Kidney (tissue), 14 donors: Measurements from ENCODE around the gene ACP2. TPM values are rescaled to one million over a fixed set of nuclear protein-coding genes. Genes with fewer than 3 reads are reported as not detected.

ENCODE experiments used
- DNase-seq, 5 donors: peaks; one replicate each; pipeline ENCODE4 v3.0.0-alpha.2; 2013 to 2020
- FAIRE-seq: peaks from 2 replicates; lab custom pipeline; 2012; peaks lifted over from hg19 to GRCh38; lab: Jason Lieb, UNC
- H3K27ac ChIP-seq, 2 donors: one replicate each; pipeline ENCODE4 v1.7.0; 2013; ENCODE audit warnings: low read depth in 2 of 2, low read length in 2 of 2, inconsistent platforms in 1 of 2
- H3K27me3 ChIP-seq: one replicate; pipeline ENCODE4 v1.7.1; 2013; ENCODE audit warnings: low read length, inconsistent platforms; ENCODE audit not compliant: control insufficient read depth, insufficient read depth
- H3K36me3 ChIP-seq, 3 donors: one replicate each; pipeline versions ENCODE4 v1.7.0 to v1.7.1; 2013; ENCODE audit warnings: low read length in 3 of 3, control low read depth in 1 of 3, inconsistent platforms in 1 of 3; ENCODE audit not compliant: insufficient read depth in 3 of 3, control insufficient read depth in 2 of 3
- H3K4me1 ChIP-seq, 3 donors: one replicate each; pipeline versions ENCODE4 v1.7.0 to v1.7.1; 2013; ENCODE audit warnings: low read length in 3 of 3, inconsistent platforms in 1 of 3, low read depth in 1 of 3; ENCODE audit not compliant: control insufficient read depth in 2 of 3, insufficient read depth in 2 of 3
- H3K4me3 ChIP-seq, 3 donors: one replicate each; pipeline versions ENCODE4 v1.7.0 to v1.8.1; 2013; ENCODE audit warnings: low read length in 3 of 3, control low read depth in 1 of 3, inconsistent platforms in 1 of 3
- H3K9ac ChIP-seq, 3 donors: one replicate each; pipeline versions ENCODE4 v1.7.0 to v1.7.1; 2013; ENCODE audit warnings: low read length in 3 of 3, control low read depth in 1 of 3, inconsistent platforms in 1 of 3
- H3K9me3 ChIP-seq, 3 donors: one replicate each; pipeline versions ENCODE4 v1.7.0 to v1.7.1; 2013; ENCODE audit warnings: low read length in 3 of 3, control low read depth in 1 of 3, inconsistent platforms in 1 of 3; ENCODE audit not compliant: control insufficient read depth in 2 of 3, insufficient read depth in 1 of 3
- intact Hi-C: fragments of 100-400 bp; cut with DNase I; formaldehyde crosslinking; loops from one replicate; pipeline ENCODE4 v1.11.1; 2022
- polyA plus RNA-seq: library from polyadenylated mRNA; stranded (reverse); fragments of 350-450 nt; fragmentation: Illumina TruSeq; extraction: RNeasy Lipid Tissue Mini Kit (QIAGEN cat#74804); gene quantifications from one replicate; pipeline ENCODE4 v1.2.3, GENCODE V29; 2014; ENCODE audit warnings: low read depth, low replicate concordance; ENCODE audit not compliant: insufficient read depth
- total RNA-seq: library from RNA; stranded (reverse); fragmentation: NEBNext Ultra II Directional; extraction: Animal tissue kit (Norgen Biotek cat#: 25700); gene quantifications from one replicate; pipeline ENCODE4 v1.2.1, GENCODE V29; 2021
- TF ChIP-seq, protein P1 (sequence below): IDR thresholded peaks from 3 replicates; pipeline ENCODE4 v1.5.1; 2012; ENCODE audit warnings: mild to moderate bottlenecking, moderate library complexity, borderline replicate concordance; ENCODE audit not compliant: insufficient read depth; ENCODE audit errors: extremely low read depth
- donor health status: control.
- donor health status: control.
- donor health status: control.
- donor health status: control.
- donor health status: control.
- donor health status: DM: yes; HTN: yes; CAD: no.
- donor health status: Normal renal cell carcinoma (clear cell type).

Gene ACP2
- total and polyA plus RNA-seq, 2 donors from 2014 or later: 45.1 to 72.7 TPM

DNA sequence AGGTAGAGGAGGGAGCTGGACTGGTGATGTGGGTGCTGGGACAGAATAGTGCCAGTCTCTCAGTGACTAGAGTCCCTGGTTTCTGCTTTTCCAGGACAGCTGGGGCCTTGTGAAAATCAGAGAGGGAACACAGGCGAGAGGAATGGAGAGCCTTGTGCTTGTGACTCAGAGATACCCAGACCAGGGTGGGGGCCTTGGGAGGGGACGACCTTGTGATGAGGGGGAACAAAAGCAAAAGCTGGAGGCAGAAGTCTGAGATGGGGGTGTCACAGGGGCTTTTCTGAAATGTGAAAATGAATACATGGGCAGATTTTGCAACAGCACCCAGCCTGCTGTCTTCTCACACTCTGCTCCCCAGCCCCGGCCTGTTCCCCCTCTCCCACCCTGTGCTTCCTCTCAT is 5.8 kb upstream of the ACP2 start:
- Histone ChIP-seq H3K9ac (no peak overlapping the region), H3K27ac (peak overlapping the region; percentile 51 to 88), H3K4me3 (no peak overlapping the region), H3K4me1 (peaks cover 4 to 30% (median 29%) of the 10 kb centered on the region in 3 donors), H3K27me3 (no peaks in the 10 kb centered on the region), H3K9me3 (no peaks in the 10 kb centered on the region), H3K36me3 (no peaks in the 10 kb centered on the region)
- no peak for FAIRE-seq
- no peak for DNase-seq
- intact Hi-C loops: no loop called here
- TF ChIP-seq, protein P1, sequence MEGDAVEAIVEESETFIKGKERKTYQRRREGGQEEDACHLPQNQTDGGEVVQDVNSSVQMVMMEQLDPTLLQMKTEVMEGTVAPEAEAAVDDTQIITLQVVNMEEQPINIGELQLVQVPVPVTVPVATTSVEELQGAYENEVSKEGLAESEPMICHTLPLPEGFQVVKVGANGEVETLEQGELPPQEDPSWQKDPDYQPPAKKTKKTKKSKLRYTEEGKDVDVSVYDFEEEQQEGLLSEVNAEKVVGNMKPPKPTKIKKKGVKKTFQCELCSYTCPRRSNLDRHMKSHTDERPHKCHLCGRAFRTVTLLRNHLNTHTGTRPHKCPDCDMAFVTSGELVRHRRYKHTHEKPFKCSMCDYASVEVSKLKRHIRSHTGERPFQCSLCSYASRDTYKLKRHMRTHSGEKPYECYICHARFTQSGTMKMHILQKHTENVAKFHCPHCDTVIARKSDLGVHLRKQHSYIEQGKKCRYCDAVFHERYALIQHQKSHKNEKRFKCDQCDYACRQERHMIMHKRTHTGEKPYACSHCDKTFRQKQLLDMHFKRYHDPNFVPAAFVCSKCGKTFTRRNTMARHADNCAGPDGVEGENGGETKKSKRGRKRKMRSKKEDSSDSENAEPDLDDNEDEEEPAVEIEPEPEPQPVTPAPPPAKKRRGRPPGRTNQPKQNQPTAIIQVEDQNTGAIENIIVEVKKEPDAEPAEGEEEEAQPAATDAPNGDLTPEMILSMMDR: no peak

DNA sequence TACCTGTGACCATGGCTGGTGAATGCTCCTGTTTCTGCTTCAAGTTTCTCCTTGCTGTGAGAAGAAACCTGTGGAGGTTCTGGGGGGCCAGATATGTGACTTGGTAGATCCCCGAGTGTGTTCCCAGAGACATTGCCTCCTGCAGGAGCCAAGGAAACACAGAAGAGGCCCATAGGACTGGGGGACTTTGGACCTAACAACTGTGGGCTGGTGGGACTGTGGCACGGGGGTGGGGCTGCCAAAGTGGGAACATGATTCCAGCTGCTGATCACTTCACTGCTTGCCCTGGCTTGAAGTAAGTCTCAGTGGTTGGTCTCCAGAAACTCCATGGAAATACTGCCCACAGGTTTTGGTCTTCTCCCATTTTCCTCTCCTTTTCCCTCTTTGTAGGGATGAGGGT is 5.0 kb upstream of the ACP2 start:
- Histone ChIP-seq H3K4me3 (peak overlapping the region in 1 of 3 donors; percentile 12), H3K9me3 (no peaks in the 10 kb centered on the region), H3K27ac (no peak overlapping the region), H3K9ac (no peak overlapping the region), H3K27me3 (no peaks in the 10 kb centered on the region), H3K36me3 (no peaks in the 10 kb centered on the region), H3K4me1 (peaks cover 5 to 31% (median 26%) of the 10 kb centered on the region in 3 donors)
- FAIRE-seq: no peak
- peak in 2 of 5 donors; percentile 24 to 30 for DNase-seq
- TF ChIP-seq, protein P1: no peak
- intact Hi-C loops: no loop called here

DNA sequence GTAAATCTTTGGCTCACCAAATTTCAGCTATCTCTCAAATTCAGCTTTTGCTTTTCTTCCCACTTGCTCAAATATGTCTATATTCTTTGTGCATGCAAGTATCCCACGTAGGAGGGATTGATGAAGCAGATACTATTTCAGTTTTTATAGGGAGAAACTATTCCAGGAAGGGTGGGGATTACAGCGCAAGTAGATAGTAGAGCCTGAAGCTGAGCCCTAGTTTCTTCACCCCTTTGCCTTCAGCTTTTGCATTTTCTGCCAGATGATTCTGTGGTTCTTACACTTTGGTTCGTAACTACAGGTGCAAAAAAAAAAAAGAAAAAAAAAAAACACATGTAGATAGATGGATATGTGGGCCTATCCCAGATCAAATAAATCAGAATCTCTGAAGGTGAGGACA is 3.1 kb upstream of the ACP2 start:
- H3K4me1 ChIP-seq: peaks cover 5 to 35% (median 27%) of the 10 kb centered on the region in 3 donors

More for the DNA sequence above, 3.1 kb upstream of the ACP2 start:
- TF ChIP-seq, protein P1: no peak
- no peak for FAIRE-seq
- H3K27ac ChIP-seq: no peak overlapping the region
- no peaks in the 10 kb centered on the region for H3K9me3 ChIP-seq
- intact Hi-C loops: no loop called here
- no peak for DNase-seq
- H3K4me3 ChIP-seq: no peak overlapping the region
- no peak overlapping the region for H3K9ac ChIP-seq
- H3K36me3 ChIP-seq: peaks cover 0 to 2% (median 0%) of the 10 kb centered on the region in 3 donors
- H3K27me3 ChIP-seq: no peaks in the 10 kb centered on the region
